ENCODE results near the gene POLG2.

Gene POLG2

DNA sequence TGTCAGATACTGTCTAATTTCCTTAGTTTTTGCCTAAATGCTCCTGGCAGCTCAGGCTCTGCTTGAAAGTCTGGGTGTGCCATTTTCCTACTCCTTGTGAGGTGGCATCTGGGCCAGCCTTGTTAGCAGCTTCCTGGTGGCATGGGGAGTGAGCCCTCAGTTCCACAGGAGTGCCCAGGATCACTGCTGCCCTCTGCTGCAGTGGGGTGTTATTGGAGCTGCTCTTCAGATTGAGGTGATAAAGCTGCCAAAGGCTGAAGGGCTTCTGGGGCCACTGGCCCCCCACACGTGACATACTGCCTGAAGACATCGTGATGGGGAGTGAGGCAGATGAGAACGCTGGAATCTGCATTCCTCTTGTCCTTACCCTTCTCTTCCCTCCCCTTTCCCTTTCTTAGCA is 37.3 kb upstream of the POLG2 start:
- TF ChIP-seq, protein P1, sequence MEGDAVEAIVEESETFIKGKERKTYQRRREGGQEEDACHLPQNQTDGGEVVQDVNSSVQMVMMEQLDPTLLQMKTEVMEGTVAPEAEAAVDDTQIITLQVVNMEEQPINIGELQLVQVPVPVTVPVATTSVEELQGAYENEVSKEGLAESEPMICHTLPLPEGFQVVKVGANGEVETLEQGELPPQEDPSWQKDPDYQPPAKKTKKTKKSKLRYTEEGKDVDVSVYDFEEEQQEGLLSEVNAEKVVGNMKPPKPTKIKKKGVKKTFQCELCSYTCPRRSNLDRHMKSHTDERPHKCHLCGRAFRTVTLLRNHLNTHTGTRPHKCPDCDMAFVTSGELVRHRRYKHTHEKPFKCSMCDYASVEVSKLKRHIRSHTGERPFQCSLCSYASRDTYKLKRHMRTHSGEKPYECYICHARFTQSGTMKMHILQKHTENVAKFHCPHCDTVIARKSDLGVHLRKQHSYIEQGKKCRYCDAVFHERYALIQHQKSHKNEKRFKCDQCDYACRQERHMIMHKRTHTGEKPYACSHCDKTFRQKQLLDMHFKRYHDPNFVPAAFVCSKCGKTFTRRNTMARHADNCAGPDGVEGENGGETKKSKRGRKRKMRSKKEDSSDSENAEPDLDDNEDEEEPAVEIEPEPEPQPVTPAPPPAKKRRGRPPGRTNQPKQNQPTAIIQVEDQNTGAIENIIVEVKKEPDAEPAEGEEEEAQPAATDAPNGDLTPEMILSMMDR (IDR thresholded peaks at IDR 0.05; ENCODE audit: extremely low read depth, missing control alignments) = no peak
- no peak for DNase-seq (ENCODE audit: low spot score)

GRCh38 chr17:64533784-64534183 is 36.9 kb upstream of the POLG2 start:
- TF ChIP-seq, protein P1 (IDR thresholded peaks at IDR 0.05; ENCODE audit: extremely low read depth, missing control alignments) = no peak
- no peak for DNase-seq (ENCODE audit: low spot score)

DNA sequence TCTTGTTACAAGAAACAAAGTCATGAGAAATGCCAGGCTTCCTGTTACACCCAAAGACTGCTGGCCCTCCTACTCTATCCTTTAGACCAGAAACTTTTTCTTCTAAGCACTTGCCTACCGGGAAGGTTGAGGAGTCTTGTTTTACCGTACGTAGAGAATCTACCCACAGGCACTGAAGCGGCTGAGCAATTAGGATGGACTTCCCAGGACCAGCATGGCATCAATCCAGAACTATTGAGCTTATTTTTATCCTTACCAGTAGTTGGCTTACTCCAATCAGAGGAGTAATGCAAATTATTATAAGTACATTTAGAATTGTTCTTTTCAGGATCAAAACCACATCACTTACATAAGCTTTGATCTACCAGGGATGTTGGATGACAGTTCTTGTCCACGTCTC is 35.6 kb upstream of the POLG2 start:
- TF ChIP-seq, protein P1 (IDR thresholded peaks at IDR 0.05; ENCODE audit: extremely low read depth, missing control alignments) = no peak
- DNase-seq (ENCODE audit: low spot score) = no peak

DNA sequence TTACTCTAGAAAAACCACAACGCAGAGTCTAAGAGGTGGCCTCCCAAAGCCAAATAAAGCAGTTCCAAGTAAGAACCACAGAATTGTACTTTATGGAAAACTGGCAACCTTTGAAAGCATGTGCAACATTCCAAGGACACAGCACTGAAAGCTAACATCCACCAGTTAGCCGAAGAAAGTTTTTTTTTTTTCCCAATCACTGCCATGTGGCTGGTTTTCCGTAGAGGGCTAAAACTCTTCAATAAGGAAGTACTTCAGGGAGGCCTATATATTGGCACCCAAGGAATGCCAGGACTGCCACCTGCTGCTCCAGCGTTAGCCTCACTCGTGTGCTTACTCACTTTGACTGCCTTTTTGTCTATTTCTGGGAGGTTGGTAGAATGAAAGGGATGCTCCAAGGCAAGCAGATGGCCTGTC is 35.1 kb upstream of the POLG2 start:
- DNase-seq (ENCODE audit: low spot score) = no peak
- TF ChIP-seq, protein P1 (IDR thresholded peaks at IDR 0.05; ENCODE audit: extremely low read depth, missing control alignments) = no peak

DNA sequence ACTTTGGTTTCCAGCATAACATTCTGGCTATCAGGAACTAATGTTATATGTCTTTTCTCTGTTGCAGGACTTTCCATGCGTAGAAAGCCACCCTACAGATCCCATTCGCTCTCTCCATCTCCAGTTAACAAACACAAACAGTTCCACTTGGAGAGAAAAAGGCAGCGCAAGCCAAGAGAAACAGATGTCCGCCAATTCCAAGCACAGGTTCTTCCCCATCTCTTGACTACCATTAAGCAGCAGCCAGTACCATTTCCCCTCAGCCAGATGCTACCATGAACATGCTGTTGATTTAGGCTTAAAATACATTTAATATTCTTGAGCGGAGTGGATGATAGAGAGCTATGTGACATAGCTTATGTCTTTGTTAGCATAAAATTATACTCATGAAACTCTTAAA is 32.4 kb upstream of the POLG2 start:
- TF ChIP-seq, protein P1 (IDR thresholded peaks at IDR 0.05; ENCODE audit: extremely low read depth, missing control alignments) = no peak

DNA sequence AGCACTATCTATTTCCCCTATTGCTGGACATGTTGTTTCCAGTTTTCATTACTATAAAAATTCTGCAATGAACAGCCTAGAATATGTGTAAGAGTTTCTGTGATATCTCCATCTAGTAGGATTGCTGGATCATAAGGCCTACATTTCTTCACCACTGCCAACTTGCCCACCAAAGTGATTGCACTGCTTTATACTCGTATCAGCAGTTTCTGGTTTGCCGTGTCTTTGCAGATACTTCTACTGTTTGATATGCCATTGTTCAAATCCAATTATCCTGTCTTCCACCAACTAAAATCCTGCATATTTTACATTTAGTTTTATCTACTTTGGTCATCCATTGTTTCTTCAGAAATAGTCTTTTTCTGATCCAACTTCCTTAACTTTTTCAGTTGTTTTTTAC is 31.1 kb upstream of the POLG2 start:
- TF ChIP-seq, protein P1 (IDR thresholded peaks at IDR 0.05; ENCODE audit: extremely low read depth, missing control alignments) = no peak
- no peak for DNase-seq (ENCODE audit: low spot score)

More for the DNA sequence above, 32.4 kb upstream of the POLG2 start:
- DNase-seq (ENCODE audit: low spot score) = no peak

DNA sequence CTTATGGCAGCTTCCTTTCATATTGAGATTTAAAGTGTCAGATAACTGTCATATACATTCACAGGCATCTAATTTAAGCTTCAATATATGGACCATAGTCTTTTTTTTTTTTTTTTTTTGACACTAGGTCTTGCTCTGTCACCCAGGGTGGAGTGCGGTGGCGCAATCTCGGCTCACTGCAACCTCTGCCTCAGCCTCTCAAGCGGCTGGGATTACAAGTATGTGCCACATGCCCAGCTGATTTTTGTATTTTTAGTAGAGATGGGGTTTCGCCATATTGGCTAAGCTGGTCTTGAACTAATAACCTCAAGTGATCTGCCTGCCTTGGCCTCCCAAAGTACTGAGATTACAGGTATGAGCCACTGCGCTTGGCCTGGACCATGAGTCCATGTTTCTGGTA is 23.5 kb upstream of the POLG2 start:
- TF ChIP-seq, protein P1 (IDR thresholded peaks at IDR 0.05; ENCODE audit: extremely low read depth, missing control alignments) = no peak
- no peak for DNase-seq (ENCODE audit: low spot score)

All from GM20000 (cell line).